Right lobe of liver (tissue), 6 donors: ENCODE results near the gene LITAFD. TPM values are rescaled to one million over a fixed set of nuclear protein-coding genes. Genes with fewer than 3 reads are reported as not detected.
A peak's percentile ranks its signal among the peaks of the same experiment; 100 is the strongest.

Experiments
- ATAC-seq, 4 donors: fragments of 200-7000 bp; cut with Tn5 transposase; one replicate each; pipeline ENCODE4 v1.9.1; 2020; ENCODE audit warnings: mild to moderate bottlenecking in 4 of 4, moderate library complexity in 4 of 4
- DNase-seq, 3 donors: peaks; one replicate each; pipeline ENCODE4 v3.0.0-alpha.2; 2020
- H3K27ac ChIP-seq, 3 donors: fragments of 200-600 bp; one replicate each; pipeline ENCODE4 v1.8.0; 2022
- H3K27me3 ChIP-seq, 2 donors: fragments of 200-600 bp; one replicate each; pipeline ENCODE4 v1.8.0; 2022
- H3K36me3 ChIP-seq, 4 donors: fragments of 200-600 bp; sonication (generic) in 1 of 4; one replicate each; pipeline versions ENCODE4 v1.5.1 to v1.8.0; 2017 to 2022; ENCODE audit warnings: control low read depth in 1 of 4
- H3K4me1 ChIP-seq, 4 donors: fragments of 200-600 bp; sonication (generic) in 1 of 4; one replicate each; pipeline versions ENCODE4 v1.5.1 to v1.8.0; 2017 to 2022; ENCODE audit warnings: control low read depth in 1 of 4
- H3K4me3 ChIP-seq, 3 donors: fragments of 200-600 bp; one replicate each; pipeline ENCODE4 v1.8.0; 2022
- H3K9me3 ChIP-seq, 4 donors: fragments of 200-600 bp; sonication (generic) in 1 of 4; one replicate each; pipeline versions ENCODE4 v1.5.1 to v1.8.0; 2017 to 2022; ENCODE audit warnings: control low read depth in 1 of 4
- POLR2A ChIP-seq: fragments of 450-650 bp; IDR thresholded peaks from one replicate; pipeline ENCODE4 v1.6.1; 2017; ENCODE audit warnings: antibody characterized with exemption, mild to moderate bottlenecking
- WGBS: methylation state at CpG from one replicate; pipeline ENCODE4 v1.1.6; 2018; ENCODE audit warnings: low coverage, low lambda C conversion rate; ENCODE audit not compliant: insufficient coverage; ENCODE audit errors: missing lambda C conversion rate; 5-methylcytosine and 5-hydroxymethylcytosine counted together
- intact Hi-C, 2 donors: fragments of 100-400 bp; cut with DNase I; formaldehyde crosslinking; loops; one replicate each; pipeline versions ENCODE4 v1.11.2 to v1.14.1; 2022
- total RNA-seq, 6 experiments: library from RNA; depleted of rRNA in 2 of 6; stranded (reverse); fragments of >200 nt in 2 of 6; fragmentation: NEBNext Ultra II Directional in 3 of 6; extraction: Animal tissue kit (Norgen Biotek cat#: 25700) in 3 of 6; gene quantifications; one replicate each; pipeline versions ENCODE4 v1.1.0 to v1.2.4, GENCODE V29; 2016 to 2023
- TF ChIP-seq, protein P1 (sequence below), 4 donors: fragments of 200-600 bp in 3 of 4; fragments of 450-650 bp in 1 of 4; IDR thresholded peaks; one replicate each; pipeline versions ENCODE4 v1.5.1 to v1.8.0; 2016 to 2022; ENCODE audit warnings: antibody characterized with exemption in 4 of 4, mild to moderate bottlenecking in 2 of 4
- donor health status: DM: no; HTN: yes; CAD: no.
- donor health status: DM: no; HTN: no; CAD: no.
- donor health status: DM: no; HTN: no; CAD: no.
- donor health status: DM: no; HTN: yes; CAD: no.
- donor health status: DM: no; HTN: yes; CAD: no.

LITAFD gene
- total RNA-seq, 6 experiments from 2014 or later = not detected

GRCh38 chr16:8877894-8878522 is 4.1 kb upstream of the LITAFD start:
- intact Hi-C loops = no loop called here
- WGBS = 55% methylated on average over 5 of the region's 8 CpGs
- Histone ChIP-seq H3K4me3 (no peak overlapping the region), H3K9me3 (no peaks in the 10 kb centered on the region), H3K27ac (no peak overlapping the region), H3K4me1 (peaks cover 0 to 3% (median 0%) of the 10 kb centered on the region in 4 donors), H3K27me3 (no peaks in the 10 kb centered on the region), H3K36me3 (no peaks in the 10 kb centered on the region)
- no peak for DNase-seq
- TF ChIP-seq, protein P1, sequence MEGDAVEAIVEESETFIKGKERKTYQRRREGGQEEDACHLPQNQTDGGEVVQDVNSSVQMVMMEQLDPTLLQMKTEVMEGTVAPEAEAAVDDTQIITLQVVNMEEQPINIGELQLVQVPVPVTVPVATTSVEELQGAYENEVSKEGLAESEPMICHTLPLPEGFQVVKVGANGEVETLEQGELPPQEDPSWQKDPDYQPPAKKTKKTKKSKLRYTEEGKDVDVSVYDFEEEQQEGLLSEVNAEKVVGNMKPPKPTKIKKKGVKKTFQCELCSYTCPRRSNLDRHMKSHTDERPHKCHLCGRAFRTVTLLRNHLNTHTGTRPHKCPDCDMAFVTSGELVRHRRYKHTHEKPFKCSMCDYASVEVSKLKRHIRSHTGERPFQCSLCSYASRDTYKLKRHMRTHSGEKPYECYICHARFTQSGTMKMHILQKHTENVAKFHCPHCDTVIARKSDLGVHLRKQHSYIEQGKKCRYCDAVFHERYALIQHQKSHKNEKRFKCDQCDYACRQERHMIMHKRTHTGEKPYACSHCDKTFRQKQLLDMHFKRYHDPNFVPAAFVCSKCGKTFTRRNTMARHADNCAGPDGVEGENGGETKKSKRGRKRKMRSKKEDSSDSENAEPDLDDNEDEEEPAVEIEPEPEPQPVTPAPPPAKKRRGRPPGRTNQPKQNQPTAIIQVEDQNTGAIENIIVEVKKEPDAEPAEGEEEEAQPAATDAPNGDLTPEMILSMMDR (IDR thresholded peaks at IDR 0.05) = no peak
- TF ChIP-seq POLR2A = no peak
- ATAC-seq = peak in 2 of 4 donors; percentile 3 to 11

- H3K4me1 ChIP-seq = peaks cover 0 to 3% (median 0%) of the 10 kb centered on the region in 4 donors
- no peaks in the 10 kb centered on the region for H3K36me3 ChIP-seq
- intact Hi-C loops = no loop called here
- no peak overlapping the region for H3K27ac ChIP-seq
- DNase-seq = no peak
- no peak for TF ChIP-seq POLR2A
- TF ChIP-seq, protein P1 (IDR thresholded peaks at IDR 0.05) = no peak
- 49% methylated on average over 6 of the region's 6 CpGs for WGBS
- H3K9me3 ChIP-seq = no peaks in the 10 kb centered on the region
- no peaks in the 10 kb centered on the region for H3K27me3 ChIP-seq
- H3K4me3 ChIP-seq = no peak overlapping the region
- ATAC-seq = peak in 2 of 4 donors; percentile 2 to 44
Measured at GRCh38 chr16:8878523-8878911, 3.6 kb upstream of the LITAFD start.

DNA sequence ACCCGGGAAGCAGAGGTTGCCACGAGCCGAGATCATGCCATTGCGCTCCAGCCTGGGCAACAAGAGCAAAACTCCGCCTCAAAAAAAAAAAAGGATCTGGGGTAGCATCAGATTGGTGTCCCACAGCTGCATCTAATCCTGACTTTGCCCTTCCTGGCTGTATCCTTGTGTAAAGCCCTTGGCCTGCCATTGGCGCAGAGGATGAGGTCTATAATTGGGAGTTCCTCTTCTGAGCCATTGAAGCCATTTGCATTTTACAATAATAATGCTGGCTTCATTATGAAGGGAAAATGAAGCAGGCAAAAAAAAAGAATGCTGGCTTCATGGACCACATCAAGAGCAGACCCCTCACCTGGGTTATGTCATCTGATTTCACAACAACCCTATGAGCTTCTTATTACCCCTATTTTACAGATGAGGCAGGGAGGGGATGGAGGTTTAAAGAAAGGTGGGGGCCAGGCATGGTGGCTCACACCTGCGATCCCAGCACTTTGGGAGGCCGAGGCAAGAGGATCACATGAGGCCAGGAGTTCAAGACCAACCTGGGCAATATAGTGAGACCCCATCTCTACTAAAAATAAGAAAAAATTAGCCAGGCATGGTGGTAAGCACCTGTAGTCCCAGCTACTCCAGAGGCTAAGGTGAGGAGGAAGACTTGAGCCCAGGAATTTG is 1.2 kb upstream of the LITAFD start:
- Histone ChIP-seq H3K4me3 (no peak overlapping the region), H3K27ac (no peak overlapping the region), H3K9me3 (no peaks in the 10 kb centered on the region), H3K4me1 (peaks cover 0 to 3% (median 0%) of the 10 kb centered on the region in 4 donors), H3K36me3 (no peaks in the 10 kb centered on the region), H3K27me3 (no peaks in the 10 kb centered on the region)
- intact Hi-C loops = loop anchor here (5.0 to 10.0 kb wide), 3 partner anchors 219 to 316 kb away; no protein-coding TSS in a partner anchor
- DNase-seq (peak in 1 of 3 donors; percentile 6), ATAC-seq (no peak)
- 82% methylated on average over 6 of the region's 8 CpGs for WGBS
- TF ChIP-seq, protein P1 (IDR thresholded peaks at IDR 0.05) = no peak
- TF ChIP-seq POLR2A = no peak

GRCh38 chr16:8882725-8883377 is 700 bp downstream of the LITAFD start:
- ATAC-seq (no peak), DNase-seq (peak in 2 of 3 donors; percentile 8 to 36)
- intact Hi-C loops = loop anchor here (5.0 to 10.0 kb wide), 3 partner anchors 221 to 318 kb away; no protein-coding TSS in a partner anchor
- H3K36me3 ChIP-seq = no peaks in the 10 kb centered on the region
- TF ChIP-seq, protein P1 (IDR thresholded peaks at IDR 0.05) = no peak
- no peak for TF ChIP-seq POLR2A
- 82% methylated on average over 5 of the region's 17 CpGs for WGBS
- no peaks in the 10 kb centered on the region for H3K27me3 ChIP-seq
- no peak overlapping the region for H3K27ac ChIP-seq
- no peak overlapping the region for H3K4me3 ChIP-seq
- peaks cover 0 to 3% (median 0%) of the 10 kb centered on the region in 4 donors for H3K4me1 ChIP-seq
- no peaks in the 10 kb centered on the region for H3K9me3 ChIP-seq
